ENCODE data around the gene INPP4B. TPM values are rescaled to one million over a fixed set of nuclear protein-coding genes. Genes with fewer than 3 reads are reported as not detected.

INPP4B gene
- total RNA-seq, 1 experiment from 2014 or later, result 0.07 TPM

DNA sequence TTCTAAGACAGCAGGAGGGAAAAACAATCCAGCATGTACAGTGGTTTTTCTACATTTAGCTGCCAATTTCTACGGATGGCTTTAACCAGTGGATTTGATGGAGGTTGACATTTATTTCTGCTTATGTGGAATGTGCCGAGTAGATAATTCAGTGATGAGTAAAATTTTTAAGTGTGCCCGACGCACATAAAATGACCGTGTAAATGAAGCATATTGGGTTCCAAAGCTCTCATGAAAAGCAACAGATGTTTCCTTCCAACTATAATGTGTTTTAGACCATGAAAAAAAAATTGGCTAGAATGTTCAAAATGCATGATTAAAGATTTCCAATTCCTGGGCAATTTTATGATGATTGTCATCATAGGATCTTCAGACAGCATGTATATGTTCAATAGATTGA, 14.1 kb downstream of the INPP4B start:
- no peak overlapping the region for H3K56ac ChIP-seq (ENCODE audit: insufficient read length, low read depth, low read length)
- H3K79me1 ChIP-seq (ENCODE audit: insufficient read depth, low read depth, low read length, poor library complexity, severe bottlenecking), result no peaks in the 10 kb centered on the region
- H4K5ac ChIP-seq (ENCODE audit: insufficient read length, low read depth, low read length), result no peak overlapping the region
- no peaks in the 10 kb centered on the region for H3K27me3 Mint-ChIP-seq (ENCODE audit: low read depth)
- TF ChIP-seq, protein P1, sequence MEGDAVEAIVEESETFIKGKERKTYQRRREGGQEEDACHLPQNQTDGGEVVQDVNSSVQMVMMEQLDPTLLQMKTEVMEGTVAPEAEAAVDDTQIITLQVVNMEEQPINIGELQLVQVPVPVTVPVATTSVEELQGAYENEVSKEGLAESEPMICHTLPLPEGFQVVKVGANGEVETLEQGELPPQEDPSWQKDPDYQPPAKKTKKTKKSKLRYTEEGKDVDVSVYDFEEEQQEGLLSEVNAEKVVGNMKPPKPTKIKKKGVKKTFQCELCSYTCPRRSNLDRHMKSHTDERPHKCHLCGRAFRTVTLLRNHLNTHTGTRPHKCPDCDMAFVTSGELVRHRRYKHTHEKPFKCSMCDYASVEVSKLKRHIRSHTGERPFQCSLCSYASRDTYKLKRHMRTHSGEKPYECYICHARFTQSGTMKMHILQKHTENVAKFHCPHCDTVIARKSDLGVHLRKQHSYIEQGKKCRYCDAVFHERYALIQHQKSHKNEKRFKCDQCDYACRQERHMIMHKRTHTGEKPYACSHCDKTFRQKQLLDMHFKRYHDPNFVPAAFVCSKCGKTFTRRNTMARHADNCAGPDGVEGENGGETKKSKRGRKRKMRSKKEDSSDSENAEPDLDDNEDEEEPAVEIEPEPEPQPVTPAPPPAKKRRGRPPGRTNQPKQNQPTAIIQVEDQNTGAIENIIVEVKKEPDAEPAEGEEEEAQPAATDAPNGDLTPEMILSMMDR (conservative IDR thresholded peaks at IDR 0.05), result no peak
- H3T11ph ChIP-seq (ENCODE audit: low read length), result no peak overlapping the region
- no peak overlapping the region for H3K4me2 ChIP-seq (ENCODE audit: insufficient read depth, insufficient read length, low read length)
- no peak overlapping the region for H3K4me3 Mint-ChIP-seq
- H4K91ac ChIP-seq (ENCODE audit: insufficient read length, low read depth, low read length), result no peak overlapping the region
- H2AK5ac ChIP-seq (ENCODE audit: insufficient read length, low read length), result no peak overlapping the region
- H3K9me3 ChIP-seq (ENCODE audit: control insufficient read depth, low read depth, low read length), result no peaks in the 10 kb centered on the region
- no peak overlapping the region for H2BK15ac ChIP-seq (ENCODE audit: low read depth, low read length)
- H4K8ac ChIP-seq (replicated peaks; ENCODE audit: insufficient read length, low read depth, low read length), result no peak overlapping the region
- H2BK20ac ChIP-seq (ENCODE audit: low read depth, low read length, poor library complexity, severe bottlenecking), result no peak overlapping the region
- H3K27ac Mint-ChIP-seq, result no peak overlapping the region
- WGBS (ENCODE audit: extremely low coverage, insufficient read length, low lambda C conversion rate), result no CpG with 5 or more reads among the region's 5 CpGs
- H3K79me2 ChIP-seq (ENCODE audit: insufficient read depth, low read length), result no peaks in the 10 kb centered on the region
- no peaks in the 10 kb centered on the region for H3K23me2 ChIP-seq (ENCODE audit: insufficient read length, low read depth, low read length, poor library complexity, severe bottlenecking)
- DNase-seq, result no peak
- H3K4me1 Mint-ChIP-seq, result peaks cover 8 to 11% of the 10 kb centered on the region in 2 experiments
- no peak overlapping the region for H2BK5ac ChIP-seq (ENCODE audit: insufficient read length, low read length)
- no peaks in the 10 kb centered on the region for H3K9me3 Mint-ChIP-seq
- H3K27me3 ChIP-seq (ENCODE audit: insufficient read depth, low read length), result no peaks in the 10 kb centered on the region
- no peaks in the 10 kb centered on the region for H3K4me1 ChIP-seq (ENCODE audit: insufficient read depth, low read length)
- H3K9ac ChIP-seq (ENCODE audit: extremely low read depth, insufficient read length, low read length), result no peak overlapping the region
- no peaks in the 10 kb centered on the region for H4K20me1 ChIP-seq (ENCODE audit: control insufficient read depth, insufficient read depth, insufficient read length)
- no peak overlapping the region for H2BK120ac ChIP-seq (ENCODE audit: low read depth, low read length, poor library complexity, severe bottlenecking)
- no peak overlapping the region for H3K23ac ChIP-seq (ENCODE audit: insufficient read length, low read depth, low read length)
- H3K4ac ChIP-seq (ENCODE audit: low read depth, low read length), result no peak overlapping the region
- H3K18ac ChIP-seq (ENCODE audit: insufficient read length, low read depth, low read length), result no peak overlapping the region
- H2BK12ac ChIP-seq (ENCODE audit: insufficient read length, low read depth, low read length), result no peak overlapping the region
- no peak overlapping the region for H2AFZ ChIP-seq (ENCODE audit: low read length)
- H3K14ac ChIP-seq (ENCODE audit: insufficient read depth, low read length), result no peak overlapping the region
- no peak overlapping the region for H3K27ac ChIP-seq (ENCODE audit: insufficient read length, low read depth, low read length)
- H3K36me3 Mint-ChIP-seq (ENCODE audit: insufficient read depth in 1 of 3, low read depth in 3 of 3), result no peaks in the 10 kb centered on the region

Data from H9 (cell line).